ENCODE measurements around the gene CNNM1.

Gene CNNM1

DNA sequence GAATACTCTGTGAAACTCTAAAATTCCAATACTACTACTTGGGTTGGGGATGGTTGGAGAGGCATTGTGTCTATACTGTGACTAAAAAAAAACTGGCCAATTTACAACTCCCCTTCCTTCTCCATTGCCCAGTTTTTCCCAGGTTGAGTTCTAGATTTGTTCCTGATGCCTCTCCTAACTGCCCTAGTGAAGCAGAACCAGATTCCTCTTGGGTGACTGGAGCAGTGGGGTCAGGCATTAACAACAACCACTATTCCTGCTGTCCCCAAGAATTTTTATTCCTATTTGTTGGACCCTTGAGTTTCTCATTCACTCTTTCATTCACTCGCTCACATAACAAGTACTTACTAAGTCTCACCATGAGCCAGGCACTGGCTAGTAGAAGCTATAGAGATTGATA is 95.5 kb downstream of the CNNM1 start:
- no peak for DNase-seq

DNA sequence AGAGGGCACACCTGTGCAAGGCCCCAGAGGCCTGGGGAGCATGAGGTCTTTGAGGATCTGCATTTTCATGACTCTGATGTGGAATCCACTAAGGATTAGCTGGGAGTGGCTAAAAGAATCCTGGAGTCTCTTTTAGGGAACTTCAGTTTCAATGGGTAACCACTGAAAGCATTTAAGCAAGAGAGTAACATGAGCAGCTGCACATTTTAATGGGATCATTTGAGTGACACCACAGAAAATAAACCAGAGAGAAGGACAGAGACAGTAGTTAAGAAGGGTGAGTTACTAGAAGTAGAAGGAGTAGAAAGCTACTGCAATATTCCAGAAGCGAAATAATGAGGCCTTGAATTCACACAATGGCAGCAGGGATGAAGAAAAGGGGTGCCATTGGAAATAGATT is 96.0 kb downstream of the CNNM1 start:
- DNase-seq: no peak

DNA sequence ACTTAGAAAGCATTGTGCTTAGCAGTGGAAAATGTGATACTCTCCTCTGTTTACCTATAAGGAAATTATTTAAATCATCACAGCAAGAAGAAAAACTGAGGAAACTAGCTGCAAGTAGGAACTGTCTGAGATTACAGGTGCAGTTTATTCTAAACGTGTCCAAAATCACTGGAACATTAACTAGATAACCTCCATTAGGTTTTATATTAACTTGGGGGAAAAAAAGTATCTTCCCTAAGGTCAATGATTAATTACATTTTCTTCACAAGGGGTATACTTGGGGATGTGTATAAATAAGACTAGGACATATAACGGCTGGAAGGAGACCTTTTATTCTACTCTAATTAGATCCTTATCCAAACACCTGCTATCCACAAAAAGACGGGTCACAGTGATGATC is 97.5 kb downstream of the CNNM1 start:
- no peak for DNase-seq

DNA sequence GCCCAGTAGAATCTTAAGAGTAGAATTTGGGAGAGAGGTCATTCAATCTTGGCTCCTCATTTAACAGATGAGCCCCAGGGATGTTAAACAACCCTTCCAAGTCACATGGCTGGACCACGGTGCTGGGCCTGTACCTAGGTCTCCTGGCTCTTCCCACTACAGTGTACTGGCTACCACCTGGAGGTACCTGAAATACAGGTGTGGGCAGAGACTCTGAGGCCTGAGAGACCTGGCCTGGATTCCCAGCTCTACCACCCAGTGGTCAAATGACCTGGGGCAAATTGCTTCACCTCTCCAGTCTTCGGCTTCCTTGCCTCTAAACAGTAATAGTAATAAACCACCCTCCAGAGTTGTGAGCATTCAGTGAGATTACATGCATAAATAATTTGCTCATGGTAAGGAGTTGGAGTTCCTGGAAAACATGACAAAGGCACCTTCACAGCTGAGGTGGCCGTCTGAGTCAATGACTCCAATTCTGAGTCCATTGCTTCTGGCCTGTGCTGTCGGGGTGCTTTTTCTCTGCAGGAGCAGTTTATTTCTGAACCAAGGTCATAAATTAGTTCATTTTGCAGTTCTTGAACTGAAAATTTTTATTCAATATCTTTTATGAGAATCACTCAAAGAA is 98.5 kb downstream of the CNNM1 start:
- no peak for DNase-seq

DNA sequence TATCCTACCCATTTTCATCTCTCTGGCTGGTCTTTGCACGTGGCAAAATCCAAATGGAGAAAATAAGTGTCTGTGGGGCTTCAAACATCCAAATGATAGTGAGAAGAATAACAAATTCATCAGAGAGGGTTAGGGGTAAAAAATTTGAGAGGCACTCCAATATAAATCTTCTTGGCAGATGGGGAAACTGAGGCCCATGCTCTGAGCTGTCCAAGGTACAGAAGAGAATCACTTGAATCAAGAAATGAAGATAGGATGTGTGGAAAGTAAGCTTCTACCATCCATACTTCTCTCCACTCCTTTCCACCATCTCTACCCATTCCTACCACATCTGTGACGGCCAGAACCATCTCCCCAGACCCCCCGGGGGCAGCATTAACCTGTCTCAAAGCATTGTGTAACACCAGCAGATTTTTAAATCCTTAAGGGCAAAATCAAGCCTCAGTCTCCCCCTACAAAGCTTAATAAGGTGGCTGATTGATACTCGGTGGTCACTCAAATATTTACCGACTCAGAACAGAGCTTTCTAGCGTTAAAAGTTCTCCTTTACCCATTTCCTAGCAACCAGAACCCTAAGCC is 100.5 kb downstream of the CNNM1 start:
- DNase-seq: no peak

DNA sequence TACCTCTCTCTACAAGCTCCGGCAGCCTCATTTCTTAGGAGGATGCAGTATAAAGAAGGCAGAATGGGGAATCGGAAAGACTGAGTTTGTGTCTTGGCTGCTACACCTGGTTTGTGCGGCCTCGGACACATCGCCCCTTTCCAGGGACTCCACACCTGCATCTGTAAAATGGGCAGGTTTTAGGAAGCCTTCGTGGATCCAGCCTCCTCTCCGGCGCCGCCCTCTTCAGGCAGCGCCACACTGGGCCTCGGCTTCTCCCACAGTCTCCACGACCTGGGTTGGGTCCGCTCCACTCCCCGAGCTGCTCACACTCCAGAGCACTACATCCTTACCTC is 100.9 kb downstream of the CNNM1 start:
- DNase-seq: no peak

DNA sequence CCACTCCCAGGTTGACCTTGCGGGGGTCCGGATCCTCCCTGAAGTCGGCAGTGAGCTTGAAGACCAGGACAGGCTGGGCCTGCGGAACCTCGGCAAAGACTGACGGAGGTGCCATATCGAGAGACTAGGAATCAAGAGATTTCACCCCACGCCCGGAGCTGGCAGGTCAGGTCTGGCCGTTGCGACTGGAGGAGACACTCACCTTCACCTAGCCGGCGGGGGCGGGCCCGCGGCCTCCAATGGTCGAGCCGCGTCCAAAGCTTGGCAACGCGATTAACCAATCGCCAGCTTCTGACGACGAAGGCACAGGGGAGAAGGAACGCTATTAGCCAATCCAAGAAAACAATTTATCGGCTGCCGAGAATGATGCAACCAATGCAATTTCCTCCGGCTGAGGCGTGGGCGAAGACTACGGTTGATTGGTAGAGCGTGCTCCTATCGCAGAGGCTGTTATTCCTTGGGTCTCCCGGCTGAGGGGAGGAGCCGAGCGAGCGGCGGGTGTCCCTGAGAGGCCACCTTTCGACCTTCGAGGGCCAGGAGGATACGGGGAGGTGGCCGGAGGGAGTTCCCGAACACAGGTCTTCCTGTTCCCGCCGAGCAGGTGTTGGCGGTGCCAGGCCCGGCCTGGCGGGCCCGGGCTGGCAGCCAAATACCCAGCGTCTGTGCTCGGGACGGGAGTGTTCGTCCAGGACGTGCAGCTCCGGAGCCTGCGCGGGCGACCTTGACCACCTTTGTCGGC is 101.5 kb downstream of the CNNM1 start, which contains the start of gene GOT1:
Gene GOT1, minus strand, starts transcription at position 174 of the 739 bp plus-strand sequence. Its CDS starts 59 bp downstream, at position 115.
- peak; percentile 86 for DNase-seq

DNA sequence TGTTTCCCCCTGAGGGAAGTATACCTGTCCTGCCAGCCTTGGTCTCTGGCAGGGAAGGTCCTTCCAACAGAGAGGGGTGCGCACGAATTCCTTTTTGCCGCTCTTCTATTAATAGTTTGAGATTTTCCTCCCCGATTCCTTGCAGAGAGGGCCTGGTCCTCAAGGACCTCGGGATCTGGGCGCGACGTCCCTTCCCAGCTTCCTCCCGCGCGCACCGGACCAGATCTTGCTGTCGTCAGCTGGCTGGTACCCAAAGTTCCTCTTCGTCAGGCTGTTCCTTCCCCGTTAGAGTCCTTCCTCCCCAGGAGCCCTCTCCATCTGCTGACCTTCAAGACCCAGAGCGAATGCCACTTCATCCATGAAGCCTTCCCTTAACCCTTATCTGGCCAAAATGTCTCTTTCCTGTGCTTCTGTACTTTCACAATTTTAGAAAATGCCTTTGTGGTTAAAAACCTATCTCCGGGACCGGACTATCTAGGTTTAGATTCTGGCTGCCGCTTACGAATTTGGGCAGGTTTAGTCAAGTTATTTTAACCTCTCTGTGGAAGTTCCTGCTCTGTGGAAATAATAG is 102.1 kb downstream of the CNNM1 start:
- no peak for DNase-seq

DNA sequence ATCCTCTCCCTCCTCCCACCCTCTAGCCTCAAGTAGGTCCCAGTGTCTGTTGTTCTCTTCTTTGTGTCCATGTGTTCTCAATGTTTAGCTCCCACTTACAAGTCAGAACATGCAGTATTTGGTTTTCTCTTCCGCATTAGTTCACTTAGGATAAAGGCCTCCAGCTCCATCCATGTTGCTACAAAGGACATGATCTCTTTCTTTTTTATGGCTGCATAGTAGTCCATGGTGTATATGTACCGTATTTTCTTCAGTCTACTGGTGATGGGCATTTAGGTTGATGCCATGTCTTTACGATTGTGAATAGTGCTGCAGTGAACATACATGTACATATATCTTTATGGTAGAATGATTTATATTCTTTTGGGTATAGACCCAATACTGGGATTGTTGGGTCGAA is 102.9 kb downstream of the CNNM1 start:
- DNase-seq: no peak

DNA sequence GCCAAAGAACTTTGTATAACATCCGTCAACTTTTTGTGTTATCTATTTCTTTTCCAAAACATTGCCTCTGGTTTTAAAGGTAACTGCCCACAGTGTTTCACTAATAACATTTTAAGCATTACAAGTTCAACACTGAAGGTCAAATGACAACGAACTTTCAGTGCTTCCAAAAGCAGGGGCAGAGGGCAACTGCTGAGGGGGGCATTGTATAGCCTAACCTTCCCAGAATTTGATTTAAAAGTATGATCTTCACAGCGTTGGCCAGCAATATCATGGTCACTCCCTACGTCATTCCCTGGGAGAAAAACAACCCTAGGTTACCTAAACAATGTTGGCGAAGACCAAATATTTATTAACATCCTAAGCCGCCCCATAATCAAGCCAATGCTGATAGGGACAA is 103.7 kb downstream of the CNNM1 start:
- DNase-seq: no peak

DNA sequence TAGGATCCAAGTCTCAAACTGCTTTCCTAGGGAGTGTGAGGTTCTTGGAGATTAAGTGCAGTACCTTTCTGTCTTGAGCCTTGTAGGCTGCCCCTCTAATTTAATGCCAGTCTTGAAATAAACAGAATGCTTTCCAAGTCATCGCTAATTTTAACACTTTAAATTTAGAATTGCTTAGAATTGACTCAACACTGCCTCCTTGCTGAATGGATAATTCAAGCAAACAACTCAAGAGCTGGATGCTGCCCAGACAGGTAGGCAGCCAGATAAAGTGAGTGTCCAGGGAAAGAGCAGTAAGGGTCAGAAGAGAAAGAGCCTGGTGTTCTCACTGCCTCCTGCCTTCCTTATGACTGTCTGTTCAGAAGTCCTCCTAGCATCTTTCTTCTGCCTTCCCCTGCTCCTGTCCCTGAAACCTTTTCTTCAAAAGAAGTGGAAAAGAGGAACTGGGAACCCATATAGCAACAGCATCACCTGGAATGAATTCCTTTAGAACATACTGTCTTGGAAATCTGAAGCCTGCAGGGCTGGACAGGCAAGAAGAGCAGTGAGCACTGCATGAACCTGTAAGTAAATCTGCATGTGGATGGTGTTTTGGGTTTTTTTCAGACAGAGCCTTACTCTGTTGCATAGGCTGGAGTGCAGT is 104.3 kb downstream of the CNNM1 start:
- no peak for DNase-seq

DNA sequence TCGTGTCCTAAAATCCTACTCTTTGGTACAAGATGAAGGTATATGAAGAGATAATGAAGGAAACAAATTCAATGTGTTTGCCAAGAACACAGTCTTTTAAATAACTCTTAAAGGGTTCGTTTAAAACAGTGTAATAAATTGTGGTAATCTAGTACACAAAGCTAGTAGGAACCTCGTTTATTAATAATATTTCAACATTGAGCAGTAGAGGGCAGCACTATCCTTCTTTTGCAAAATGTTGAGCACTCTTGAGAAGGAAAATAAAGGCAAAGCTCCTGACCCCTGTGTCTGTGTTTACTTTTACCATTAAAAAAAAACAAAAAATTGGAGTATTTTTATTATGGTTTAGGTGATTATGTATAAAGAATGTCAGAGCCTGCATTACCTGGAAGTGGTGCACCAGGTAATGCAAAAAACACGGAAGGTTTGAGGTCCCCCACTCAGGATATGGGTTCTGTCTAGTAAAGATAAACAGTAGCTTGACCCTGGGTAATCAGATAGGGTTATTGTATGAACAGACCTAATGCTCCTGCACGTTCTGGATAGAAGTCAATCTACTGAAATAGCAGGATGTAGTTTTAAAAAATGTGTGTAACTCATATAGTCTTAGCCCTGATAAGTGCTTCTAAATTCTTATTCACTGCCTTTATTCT is 107.0 kb downstream of the CNNM1 start:
- DNase-seq: no peak

DNA sequence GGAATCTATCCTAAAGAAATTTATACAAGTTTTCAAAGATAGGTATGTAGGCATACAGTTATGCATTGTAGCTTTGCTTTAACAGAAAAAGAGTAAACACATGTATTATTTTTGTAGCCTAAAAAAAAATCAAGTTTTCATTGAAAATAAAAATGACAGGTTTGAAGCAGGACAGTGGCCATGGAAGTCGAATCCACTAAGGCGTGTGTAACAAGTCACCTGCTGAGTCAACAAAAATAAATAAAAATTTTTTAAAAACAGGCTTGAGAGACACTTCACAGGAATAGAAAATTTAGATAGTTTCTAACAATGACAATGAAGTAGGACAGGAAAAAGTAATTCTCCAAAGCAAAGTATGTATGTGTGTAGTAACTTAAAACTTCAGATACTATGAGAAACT is 109.7 kb downstream of the CNNM1 start:
- no peak for DNase-seq

DNA sequence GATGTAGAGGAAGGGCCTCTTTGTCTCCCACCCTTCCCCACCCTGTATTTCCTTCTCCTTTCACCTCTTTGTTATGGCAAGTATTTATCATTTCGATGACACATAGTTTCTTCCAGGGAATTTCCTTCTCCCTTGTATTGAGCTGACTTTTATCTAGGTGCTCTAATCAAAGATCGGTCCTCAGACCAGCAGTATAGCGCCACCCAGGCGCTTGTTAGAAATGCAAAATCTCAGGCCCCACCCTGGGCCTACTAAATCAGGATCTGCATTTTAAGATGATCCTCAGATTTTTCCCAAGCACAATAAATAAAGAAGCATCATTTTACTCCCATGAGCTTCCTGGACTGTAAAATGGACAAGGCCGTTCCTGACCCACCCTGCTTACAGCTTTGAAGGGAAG is 113.2 kb downstream of the CNNM1 start:
- DNase-seq: no peak

DNA sequence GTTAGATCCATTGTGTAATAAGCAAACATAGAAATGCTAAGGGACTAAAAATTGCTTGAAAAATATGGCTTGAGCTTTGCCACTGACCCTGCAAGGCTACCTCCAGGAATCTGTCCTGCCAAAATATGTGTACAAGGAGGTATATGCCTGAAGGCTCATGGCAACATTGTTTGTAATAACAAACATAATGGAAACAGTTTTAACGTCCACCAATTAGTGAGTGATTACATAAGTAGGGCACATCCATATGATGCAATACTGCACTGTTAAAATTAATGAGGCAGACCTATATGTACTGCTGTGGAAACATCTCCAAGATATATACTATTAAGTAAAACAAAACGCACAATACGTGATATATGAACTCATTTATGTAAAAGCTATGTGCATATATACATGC is 114.3 kb downstream of the CNNM1 start:
- no peak for DNase-seq

Measured in DMS79 (cell line).